ENCODE measurements around the gene CHD9. TPM values are rescaled to one million over a fixed set of nuclear protein-coding genes. Genes with fewer than 3 reads are reported as not detected.

The CHD9 gene
- total RNA-seq, 1 experiment from 2014 or later = 26.3 TPM

DNA sequence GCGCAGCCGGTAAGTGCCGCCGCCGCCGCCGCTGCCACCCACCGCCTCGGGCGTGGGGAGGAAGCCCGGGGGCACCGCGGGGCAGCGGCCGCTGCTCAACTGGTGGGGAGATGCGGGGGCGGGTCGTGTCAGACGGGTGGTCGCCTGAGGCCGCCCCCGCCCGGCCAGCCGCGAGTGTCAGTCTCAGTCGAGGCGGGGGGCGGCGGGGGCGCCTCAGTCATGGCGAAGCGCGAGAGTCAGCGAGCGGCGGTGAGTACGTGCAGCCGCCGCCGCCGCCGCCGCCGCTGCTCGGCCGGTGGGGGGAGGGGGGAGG is 76.2 kb downstream of the CHD9 start:
- POLR2A ChIA-PET (ENCODE audit: unreplicated experiment) = no interaction called here
- Histone ChIP-seq H3K36me3 (ENCODE audit: low read depth) (no peaks in the 10 kb centered on the region), H3F3A (ENCODE audit: insufficient read depth, low read depth) (peaks cover 19% of the 10 kb centered on the region; the same call in 1 of the 2 replicates), H3K4me2 (peak overlapping the region; percentile 42; the same call in 1 of the 2 replicates), H3K27me3 (ENCODE audit: insufficient read depth, low read depth) (no peaks in the 10 kb centered on the region), H4K20me1 (ENCODE audit: insufficient read depth) (no peaks in the 10 kb centered on the region), H3K79me2 (ENCODE audit: low read depth) (peaks cover 17% of the 10 kb centered on the region), H2AFZ (no peak overlapping the region), H3K27ac (no peak overlapping the region), H3K4me1 (replicated peaks; ENCODE audit: insufficient read depth) (peaks cover 5% of the 10 kb centered on the region), H3K4me3 (peak overlapping the region; percentile 63; the same call in 1 of the 2 replicates), H3K9me2 (ENCODE audit: insufficient read depth) (no peaks in the 10 kb centered on the region), H3K9me3 (ENCODE audit: insufficient read depth, low read depth) (no peaks in the 10 kb centered on the region)
- TF ChIP-seq EZH2 (IDR thresholded peaks at IDR 0.05; ENCODE audit: low read depth) = no peak
- TF ChIP-seq, protein P1, sequence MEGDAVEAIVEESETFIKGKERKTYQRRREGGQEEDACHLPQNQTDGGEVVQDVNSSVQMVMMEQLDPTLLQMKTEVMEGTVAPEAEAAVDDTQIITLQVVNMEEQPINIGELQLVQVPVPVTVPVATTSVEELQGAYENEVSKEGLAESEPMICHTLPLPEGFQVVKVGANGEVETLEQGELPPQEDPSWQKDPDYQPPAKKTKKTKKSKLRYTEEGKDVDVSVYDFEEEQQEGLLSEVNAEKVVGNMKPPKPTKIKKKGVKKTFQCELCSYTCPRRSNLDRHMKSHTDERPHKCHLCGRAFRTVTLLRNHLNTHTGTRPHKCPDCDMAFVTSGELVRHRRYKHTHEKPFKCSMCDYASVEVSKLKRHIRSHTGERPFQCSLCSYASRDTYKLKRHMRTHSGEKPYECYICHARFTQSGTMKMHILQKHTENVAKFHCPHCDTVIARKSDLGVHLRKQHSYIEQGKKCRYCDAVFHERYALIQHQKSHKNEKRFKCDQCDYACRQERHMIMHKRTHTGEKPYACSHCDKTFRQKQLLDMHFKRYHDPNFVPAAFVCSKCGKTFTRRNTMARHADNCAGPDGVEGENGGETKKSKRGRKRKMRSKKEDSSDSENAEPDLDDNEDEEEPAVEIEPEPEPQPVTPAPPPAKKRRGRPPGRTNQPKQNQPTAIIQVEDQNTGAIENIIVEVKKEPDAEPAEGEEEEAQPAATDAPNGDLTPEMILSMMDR (conservative IDR thresholded peaks at IDR 0.05) = no peak
- no peak for DNase-seq
- no TSS peak for BruUV-seq (replicated peaks)
- intact Hi-C loops (cut with micrococcal nuclease; ENCODE audit: unreplicated experiment) = loop anchor here (5.0 kb wide), 1 partner anchor 286 kb away; no protein-coding TSS in a partner anchor
- CTCF ChIA-PET = no interaction called here

DNA sequence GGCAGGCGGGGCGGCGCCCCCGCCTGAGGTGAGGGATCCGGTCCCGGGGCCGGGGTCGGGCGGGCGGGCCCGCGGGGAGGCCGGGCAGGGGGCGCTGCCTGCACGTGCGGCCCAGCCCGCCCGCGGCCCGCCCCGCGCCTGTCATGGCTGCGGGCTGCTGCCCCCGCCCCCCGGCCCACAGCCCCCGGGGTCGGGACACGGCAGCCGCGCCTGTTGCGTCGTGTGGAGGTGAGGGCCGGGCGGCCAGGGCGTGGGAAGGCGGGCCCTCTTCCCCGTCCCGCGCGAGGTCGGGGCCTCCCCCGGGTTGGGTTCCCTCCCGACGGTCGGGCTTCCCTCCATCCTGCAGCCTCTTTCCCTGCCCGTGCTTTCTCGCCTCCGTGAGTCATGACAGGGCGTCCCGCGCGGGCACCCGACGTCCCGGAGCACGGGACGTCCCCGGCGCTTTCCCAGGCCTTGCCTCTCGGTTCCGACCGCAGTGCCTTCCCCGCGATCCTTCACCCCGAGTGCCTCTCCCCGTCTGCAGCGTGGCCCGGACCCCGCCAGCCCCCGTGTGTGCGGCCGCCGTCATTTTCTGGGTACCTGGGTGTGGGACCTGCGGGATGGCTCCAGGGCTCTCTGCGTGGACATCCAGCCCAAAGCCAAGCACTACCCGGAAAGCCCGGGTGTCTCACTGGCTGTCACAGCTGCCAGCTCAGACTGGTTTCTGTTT is 76.7 kb downstream of the CHD9 start:
- no peaks in the 10 kb centered on the region for H3K9me3 ChIP-seq (ENCODE audit: insufficient read depth, low read depth)
- no peaks in the 10 kb centered on the region for H4K20me1 ChIP-seq (ENCODE audit: insufficient read depth)
- peaks cover 17% of the 10 kb centered on the region for H3K79me2 ChIP-seq (ENCODE audit: low read depth)
- peak overlapping the region; percentile 90 for H3K4me3 ChIP-seq
- H3K27ac ChIP-seq = no peak overlapping the region; the same call in 1 of the 2 replicates
- H3F3A ChIP-seq (ENCODE audit: insufficient read depth, low read depth) = peaks cover 19% of the 10 kb centered on the region; the same call in 1 of the 2 replicates
- no TSS peak for BruUV-seq (replicated peaks)
- intact Hi-C loops (cut with micrococcal nuclease; ENCODE audit: unreplicated experiment) = loop anchor here (5.0 kb wide), 1 partner anchor 286 kb away; no protein-coding TSS in a partner anchor
- H3K4me2 ChIP-seq = peak overlapping the region; percentile 94
- H3K4me1 ChIP-seq (replicated peaks; ENCODE audit: insufficient read depth) = peaks cover 5% of the 10 kb centered on the region
- H3K27me3 ChIP-seq (ENCODE audit: insufficient read depth, low read depth) = no peaks in the 10 kb centered on the region
- ChIA-PET POLR2A (ENCODE audit: unreplicated experiment) (no interaction called here), CTCF (no interaction called here)
- peak overlapping the region; percentile 91 for H2AFZ ChIP-seq
- no peaks in the 10 kb centered on the region for H3K36me3 ChIP-seq (ENCODE audit: low read depth)
- DNase-seq = peak in 1 of 2 experiments; percentile 34
- TF ChIP-seq, protein P1 (conservative IDR thresholded peaks at IDR 0.05) = no peak
- TF ChIP-seq EZH2 (IDR thresholded peaks at IDR 0.05; ENCODE audit: low read depth) = no peak
- H3K9me2 ChIP-seq (ENCODE audit: insufficient read depth) = no peaks in the 10 kb centered on the region

DNA sequence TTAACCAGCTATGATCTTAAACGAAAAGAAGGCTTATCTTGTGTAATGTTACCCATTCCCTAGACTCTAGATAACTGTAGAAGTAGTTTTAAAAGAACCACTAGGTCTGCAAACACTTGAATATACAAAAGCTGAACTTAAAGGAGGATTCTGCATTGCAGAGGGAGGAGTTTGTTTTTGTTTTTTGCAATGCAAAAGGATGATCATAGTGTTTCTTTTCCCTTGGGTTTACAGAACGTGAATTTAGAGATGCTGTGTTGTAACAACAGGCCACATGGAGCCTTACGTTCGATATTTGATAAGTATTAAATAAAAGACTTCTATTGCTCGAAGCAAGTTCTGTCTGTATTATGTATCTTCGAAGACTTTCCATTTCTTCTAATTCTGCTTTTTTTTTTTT is 77.6 kb downstream of the CHD9 start:
- TF ChIP-seq EZH2 (IDR thresholded peaks at IDR 0.05; ENCODE audit: low read depth) = no peak
- TF ChIP-seq, protein P1 (conservative IDR thresholded peaks at IDR 0.05) = no peak
- Histone ChIP-seq H3K9me3 (ENCODE audit: insufficient read depth, low read depth) (no peaks in the 10 kb centered on the region), H3K27me3 (ENCODE audit: insufficient read depth, low read depth) (no peaks in the 10 kb centered on the region), H3K4me3 (peak overlapping the region; percentile 90; the same call in 1 of the 2 replicates), H3K36me3 (ENCODE audit: low read depth) (no peaks in the 10 kb centered on the region), H3K27ac (no peak overlapping the region), H4K20me1 (ENCODE audit: insufficient read depth) (no peaks in the 10 kb centered on the region), H2AFZ (no peak overlapping the region), H3K4me1 (replicated peaks; ENCODE audit: insufficient read depth) (peaks cover 5% of the 10 kb centered on the region), H3F3A (ENCODE audit: insufficient read depth, low read depth) (peaks cover 19% of the 10 kb centered on the region; the same call in 1 of the 2 replicates), H3K4me2 (peak overlapping the region; percentile 94), H3K79me2 (ENCODE audit: low read depth) (peaks cover 17% of the 10 kb centered on the region), H3K9me2 (ENCODE audit: insufficient read depth) (no peaks in the 10 kb centered on the region)
- intact Hi-C loops (cut with micrococcal nuclease; ENCODE audit: unreplicated experiment) = loop anchor here (5.0 kb wide), 1 partner anchor 285 kb away; no protein-coding TSS in a partner anchor
- ChIA-PET POLR2A (ENCODE audit: unreplicated experiment) (no interaction called here), CTCF (interaction anchor here (0.6 kb wide), 1 partner anchor 23 kb away, joined by 5 read pairs; no protein-coding TSS in a partner anchor)
- DNase-seq = no peak
- BruUV-seq (replicated peaks) = TSS peak; percentile 30

Measured in PC-9 (cell line).